ENCODE data around the gene MOCS3. TPM values are rescaled to one million over a fixed set of nuclear protein-coding genes. Genes with fewer than 3 reads are reported as not detected.

MOCS3 gene
- polyA plus RNA-seq, 1 donor from 2014 or later = 5.5 TPM

DNA sequence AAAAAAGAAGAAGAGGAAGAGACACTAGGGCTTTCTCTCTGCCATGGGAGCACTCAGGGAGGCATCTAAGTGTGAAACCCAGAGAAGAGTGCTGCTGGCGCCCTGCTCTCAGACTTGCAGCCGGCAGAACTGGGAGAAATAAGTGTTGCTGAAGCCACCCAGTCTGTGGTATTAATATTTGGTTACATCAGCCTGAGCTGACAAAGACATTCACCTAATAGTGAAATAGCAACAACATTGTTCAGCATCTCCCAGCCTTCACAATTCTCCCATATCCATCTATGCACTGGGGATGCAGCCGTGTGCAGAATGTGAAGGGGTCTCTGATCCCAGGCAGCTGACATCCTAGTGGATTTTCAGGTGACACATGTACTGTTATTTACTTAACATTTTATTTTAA is 52.3 kb downstream of the MOCS3 start:
- H3K79me2 ChIP-seq (replicated peaks; ENCODE audit: insufficient read depth, low read length) = no peaks in the 10 kb centered on the region
- H3K4me2 ChIP-seq (ENCODE audit: low read length) = no peak overlapping the region
- H4K20me1 ChIP-seq (ENCODE audit: insufficient read depth) = no peaks in the 10 kb centered on the region
- no peak overlapping the region for H3K27ac ChIP-seq (ENCODE audit: low read length)
- H3K4me3 ChIP-seq (ENCODE audit: low read length) = no peak overlapping the region
- no peaks in the 10 kb centered on the region for H3K9me3 ChIP-seq (ENCODE audit: low read length)
- no peaks in the 10 kb centered on the region for H3K9me2 ChIP-seq (ENCODE audit: insufficient read depth, low read length)
- H3F3A ChIP-seq (ENCODE audit: insufficient read depth, low read length, poor library complexity, severe bottlenecking) = no peaks in the 10 kb centered on the region
- H3K27me3 ChIP-seq (ENCODE audit: insufficient read depth, low read depth, low read length) = no peaks in the 10 kb centered on the region
- no peak for TF ChIP-seq MXI1 (conservative IDR thresholded peaks at IDR 0.05; ENCODE audit: poor library complexity, severe bottlenecking)
- TF ChIP-seq TAF1 (IDR thresholded peaks at IDR 0.05; ENCODE audit: low read depth) = no peak
- TF ChIP-seq, protein P1, sequence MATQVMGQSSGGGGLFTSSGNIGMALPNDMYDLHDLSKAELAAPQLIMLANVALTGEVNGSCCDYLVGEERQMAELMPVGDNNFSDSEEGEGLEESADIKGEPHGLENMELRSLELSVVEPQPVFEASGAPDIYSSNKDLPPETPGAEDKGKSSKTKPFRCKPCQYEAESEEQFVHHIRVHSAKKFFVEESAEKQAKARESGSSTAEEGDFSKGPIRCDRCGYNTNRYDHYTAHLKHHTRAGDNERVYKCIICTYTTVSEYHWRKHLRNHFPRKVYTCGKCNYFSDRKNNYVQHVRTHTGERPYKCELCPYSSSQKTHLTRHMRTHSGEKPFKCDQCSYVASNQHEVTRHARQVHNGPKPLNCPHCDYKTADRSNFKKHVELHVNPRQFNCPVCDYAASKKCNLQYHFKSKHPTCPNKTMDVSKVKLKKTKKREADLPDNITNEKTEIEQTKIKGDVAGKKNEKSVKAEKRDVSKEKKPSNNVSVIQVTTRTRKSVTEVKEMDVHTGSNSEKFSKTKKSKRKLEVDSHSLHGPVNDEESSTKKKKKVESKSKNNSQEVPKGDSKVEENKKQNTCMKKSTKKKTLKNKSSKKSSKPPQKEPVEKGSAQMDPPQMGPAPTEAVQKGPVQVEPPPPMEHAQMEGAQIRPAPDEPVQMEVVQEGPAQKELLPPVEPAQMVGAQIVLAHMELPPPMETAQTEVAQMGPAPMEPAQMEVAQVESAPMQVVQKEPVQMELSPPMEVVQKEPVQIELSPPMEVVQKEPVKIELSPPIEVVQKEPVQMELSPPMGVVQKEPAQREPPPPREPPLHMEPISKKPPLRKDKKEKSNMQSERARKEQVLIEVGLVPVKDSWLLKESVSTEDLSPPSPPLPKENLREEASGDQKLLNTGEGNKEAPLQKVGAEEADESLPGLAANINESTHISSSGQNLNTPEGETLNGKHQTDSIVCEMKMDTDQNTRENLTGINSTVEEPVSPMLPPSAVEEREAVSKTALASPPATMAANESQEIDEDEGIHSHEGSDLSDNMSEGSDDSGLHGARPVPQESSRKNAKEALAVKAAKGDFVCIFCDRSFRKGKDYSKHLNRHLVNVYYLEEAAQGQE (IDR thresholded peaks at IDR 0.05; ENCODE audit: borderline replicate concordance) = no peak
- TF ChIP-seq POLR2AphosphoS5 (IDR thresholded peaks at IDR 0.05) = no peak
- no peak for TF ChIP-seq SMC3 (conservative IDR thresholded peaks at IDR 0.05; ENCODE audit: poor library complexity)
- TF ChIP-seq, protein P2, sequence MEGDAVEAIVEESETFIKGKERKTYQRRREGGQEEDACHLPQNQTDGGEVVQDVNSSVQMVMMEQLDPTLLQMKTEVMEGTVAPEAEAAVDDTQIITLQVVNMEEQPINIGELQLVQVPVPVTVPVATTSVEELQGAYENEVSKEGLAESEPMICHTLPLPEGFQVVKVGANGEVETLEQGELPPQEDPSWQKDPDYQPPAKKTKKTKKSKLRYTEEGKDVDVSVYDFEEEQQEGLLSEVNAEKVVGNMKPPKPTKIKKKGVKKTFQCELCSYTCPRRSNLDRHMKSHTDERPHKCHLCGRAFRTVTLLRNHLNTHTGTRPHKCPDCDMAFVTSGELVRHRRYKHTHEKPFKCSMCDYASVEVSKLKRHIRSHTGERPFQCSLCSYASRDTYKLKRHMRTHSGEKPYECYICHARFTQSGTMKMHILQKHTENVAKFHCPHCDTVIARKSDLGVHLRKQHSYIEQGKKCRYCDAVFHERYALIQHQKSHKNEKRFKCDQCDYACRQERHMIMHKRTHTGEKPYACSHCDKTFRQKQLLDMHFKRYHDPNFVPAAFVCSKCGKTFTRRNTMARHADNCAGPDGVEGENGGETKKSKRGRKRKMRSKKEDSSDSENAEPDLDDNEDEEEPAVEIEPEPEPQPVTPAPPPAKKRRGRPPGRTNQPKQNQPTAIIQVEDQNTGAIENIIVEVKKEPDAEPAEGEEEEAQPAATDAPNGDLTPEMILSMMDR (IDR thresholded peaks at IDR 0.05; ENCODE audit: poor library complexity, severe bottlenecking) = no peak
- no peak for TF ChIP-seq RAD21 (conservative IDR thresholded peaks at IDR 0.05)
- no peak for TF ChIP-seq EZH2 (IDR thresholded peaks at IDR 0.05; ENCODE audit: borderline replicate concordance, insufficient read depth, low read length, poor library complexity, severe bottlenecking)
- no peak for TF ChIP-seq EP300 (conservative IDR thresholded peaks at IDR 0.05; ENCODE audit: poor library complexity, severe bottlenecking)
- H2AFZ ChIP-seq (ENCODE audit: low read depth, low read length) = no peak overlapping the region
- H3K9ac ChIP-seq (ENCODE audit: low read length) = no peak overlapping the region
- H3K36me3 ChIP-seq (ENCODE audit: insufficient read depth, low read length) = no peaks in the 10 kb centered on the region

DNA sequence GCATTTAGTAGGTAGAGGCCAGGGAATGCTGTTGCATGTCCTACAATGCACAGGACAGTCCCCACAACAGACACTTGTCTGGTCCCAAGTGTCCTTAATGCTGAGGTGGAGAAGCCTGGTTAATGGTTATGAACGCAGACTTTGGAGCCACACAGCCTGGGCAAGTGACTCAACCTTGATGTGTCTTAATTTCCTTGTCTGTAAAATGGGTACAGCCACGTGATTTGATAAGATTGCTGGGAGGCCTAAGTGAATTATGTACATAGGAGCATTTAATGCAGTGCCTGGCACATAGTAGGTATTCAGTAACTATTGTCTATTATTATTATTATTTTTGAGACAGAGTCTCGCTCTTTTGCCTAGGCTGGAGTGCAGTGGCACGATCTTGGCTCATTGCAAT is 52.9 kb downstream of the MOCS3 start:
- H3K9me3 ChIP-seq (ENCODE audit: low read length) = no peaks in the 10 kb centered on the region
- H3K4me3 ChIP-seq (ENCODE audit: low read length) = no peak overlapping the region
- H3K36me3 ChIP-seq (ENCODE audit: insufficient read depth, low read length) = no peaks in the 10 kb centered on the region
- no peaks in the 10 kb centered on the region for H3K9me2 ChIP-seq (ENCODE audit: insufficient read depth, low read length)
- TF ChIP-seq POLR2AphosphoS5 (IDR thresholded peaks at IDR 0.05) = no peak
- TF ChIP-seq EZH2 (IDR thresholded peaks at IDR 0.05; ENCODE audit: borderline replicate concordance, insufficient read depth, low read length, poor library complexity, severe bottlenecking) = no peak
- TF ChIP-seq, protein P2 (IDR thresholded peaks at IDR 0.05; ENCODE audit: poor library complexity, severe bottlenecking) = no peak
- no peak for TF ChIP-seq SMC3 (conservative IDR thresholded peaks at IDR 0.05; ENCODE audit: poor library complexity)
- TF ChIP-seq RAD21 (conservative IDR thresholded peaks at IDR 0.05) = no peak
- TF ChIP-seq, protein P1 (IDR thresholded peaks at IDR 0.05; ENCODE audit: borderline replicate concordance) = no peak
- no peak for TF ChIP-seq MXI1 (conservative IDR thresholded peaks at IDR 0.05; ENCODE audit: poor library complexity, severe bottlenecking)
- TF ChIP-seq EP300 (conservative IDR thresholded peaks at IDR 0.05; ENCODE audit: poor library complexity, severe bottlenecking) = no peak
- no peak for TF ChIP-seq TAF1 (IDR thresholded peaks at IDR 0.05; ENCODE audit: low read depth)
- no peak overlapping the region for H3K27ac ChIP-seq (ENCODE audit: low read length)
- no peak overlapping the region for H3K4me2 ChIP-seq (ENCODE audit: low read length)
- H3K27me3 ChIP-seq (ENCODE audit: insufficient read depth, low read depth, low read length) = no peaks in the 10 kb centered on the region
- H3K79me2 ChIP-seq (replicated peaks; ENCODE audit: insufficient read depth, low read length) = no peaks in the 10 kb centered on the region
- H4K20me1 ChIP-seq (ENCODE audit: insufficient read depth) = no peaks in the 10 kb centered on the region
- H2AFZ ChIP-seq (ENCODE audit: low read depth, low read length) = no peak overlapping the region
- no peaks in the 10 kb centered on the region for H3F3A ChIP-seq (ENCODE audit: insufficient read depth, low read length, poor library complexity, severe bottlenecking)
- H3K9ac ChIP-seq (ENCODE audit: low read length) = no peak overlapping the region
